GM10266 (cell line): ENCODE data around the gene MYO3B.

Experiments used
- DNase-seq: peaks from one replicate; pipeline ENCODE4 v3.0.0; 2012; ENCODE audit errors: extremely low spot score
- TF ChIP-seq, protein P1 (sequence below): IDR thresholded peaks from 2 replicates; pipeline ENCODE4 v1.5.1; 2012; ENCODE audit warnings: mild to moderate bottlenecking, low read depth; ENCODE audit not compliant: control insufficient read depth, insufficient read depth; ENCODE audit errors: missing control alignments

Gene MYO3B

DNA sequence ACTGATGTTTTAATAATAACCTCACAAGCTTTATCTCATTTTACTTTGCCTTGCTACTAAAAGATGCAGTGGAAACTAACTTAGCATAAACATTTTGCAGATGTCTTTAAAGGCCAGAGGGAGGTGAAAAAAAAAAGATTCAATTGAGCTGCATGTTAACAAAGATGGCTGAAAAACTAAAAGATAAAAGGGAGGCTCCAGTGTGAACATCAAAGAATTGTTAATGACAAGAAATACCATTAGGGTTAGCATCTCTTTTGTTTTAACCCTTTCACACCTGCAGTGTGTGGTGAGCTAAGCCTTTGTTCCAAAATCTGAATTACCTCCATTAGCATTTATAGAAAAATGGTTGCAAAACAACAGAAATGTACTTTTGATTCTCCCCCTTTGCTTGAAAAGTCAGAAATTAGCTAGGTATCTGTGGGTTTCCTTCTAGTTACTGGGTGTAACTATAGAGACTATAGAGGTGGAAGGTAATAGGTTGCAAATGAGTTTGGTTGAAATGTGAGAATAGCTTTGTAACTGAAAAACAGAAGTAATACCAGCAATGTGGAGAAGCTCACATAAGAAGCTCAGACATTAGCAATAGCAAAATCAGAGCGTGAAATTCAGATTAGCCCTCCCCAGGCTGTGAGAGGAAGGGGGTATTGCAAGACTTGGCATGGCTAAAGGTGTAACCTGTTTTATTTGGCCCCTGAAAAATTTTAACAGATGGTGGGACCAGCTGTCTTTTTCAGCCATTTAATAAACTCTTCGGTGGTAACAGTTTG, 502.4 kb downstream of the MYO3B start:
- DNase-seq: peak; percentile 20
- TF ChIP-seq, protein P1, sequence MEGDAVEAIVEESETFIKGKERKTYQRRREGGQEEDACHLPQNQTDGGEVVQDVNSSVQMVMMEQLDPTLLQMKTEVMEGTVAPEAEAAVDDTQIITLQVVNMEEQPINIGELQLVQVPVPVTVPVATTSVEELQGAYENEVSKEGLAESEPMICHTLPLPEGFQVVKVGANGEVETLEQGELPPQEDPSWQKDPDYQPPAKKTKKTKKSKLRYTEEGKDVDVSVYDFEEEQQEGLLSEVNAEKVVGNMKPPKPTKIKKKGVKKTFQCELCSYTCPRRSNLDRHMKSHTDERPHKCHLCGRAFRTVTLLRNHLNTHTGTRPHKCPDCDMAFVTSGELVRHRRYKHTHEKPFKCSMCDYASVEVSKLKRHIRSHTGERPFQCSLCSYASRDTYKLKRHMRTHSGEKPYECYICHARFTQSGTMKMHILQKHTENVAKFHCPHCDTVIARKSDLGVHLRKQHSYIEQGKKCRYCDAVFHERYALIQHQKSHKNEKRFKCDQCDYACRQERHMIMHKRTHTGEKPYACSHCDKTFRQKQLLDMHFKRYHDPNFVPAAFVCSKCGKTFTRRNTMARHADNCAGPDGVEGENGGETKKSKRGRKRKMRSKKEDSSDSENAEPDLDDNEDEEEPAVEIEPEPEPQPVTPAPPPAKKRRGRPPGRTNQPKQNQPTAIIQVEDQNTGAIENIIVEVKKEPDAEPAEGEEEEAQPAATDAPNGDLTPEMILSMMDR: no peak

DNA sequence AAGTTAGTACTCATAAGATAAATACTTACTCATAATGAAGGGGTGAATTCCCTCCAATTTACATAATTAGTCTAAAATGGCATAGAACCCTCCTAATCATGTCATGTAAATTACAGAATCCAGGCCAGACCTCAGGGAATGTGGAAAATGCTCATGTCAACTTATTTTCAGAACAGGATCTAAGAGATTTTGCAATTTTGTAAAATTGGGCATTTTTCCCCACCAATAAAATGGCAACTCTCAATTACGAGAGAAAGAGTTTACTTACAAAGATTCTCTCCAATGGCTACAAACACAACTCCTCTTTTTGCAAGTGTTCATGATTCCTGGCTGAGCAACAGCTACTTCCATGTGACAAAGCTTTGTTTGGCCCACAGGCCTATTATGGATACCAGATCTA, 503.4 kb downstream of the MYO3B start:
- no peak for DNase-seq
- TF ChIP-seq, protein P1: no peak

DNA sequence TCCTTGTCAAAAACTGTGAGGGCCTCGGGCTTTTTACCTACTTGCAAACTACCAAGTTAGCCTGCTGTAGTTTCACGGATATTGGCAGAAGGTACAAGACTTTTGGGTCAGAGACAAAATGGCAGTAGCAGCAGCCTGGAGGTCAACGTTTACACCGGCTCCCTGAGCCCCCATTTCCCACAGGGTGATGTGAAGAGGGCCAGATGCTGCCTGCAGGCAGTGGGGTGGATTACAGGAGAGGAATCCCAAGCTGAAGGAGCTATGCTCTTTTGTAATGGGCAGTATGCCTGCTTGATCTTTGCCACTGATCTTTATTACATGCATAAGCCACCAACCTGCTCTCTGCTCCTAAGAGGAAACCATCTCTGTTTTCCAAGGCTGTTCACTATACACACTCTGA, 507.6 kb downstream of the MYO3B start:
- TF ChIP-seq, protein P1: no peak
- no peak for DNase-seq

DNA sequence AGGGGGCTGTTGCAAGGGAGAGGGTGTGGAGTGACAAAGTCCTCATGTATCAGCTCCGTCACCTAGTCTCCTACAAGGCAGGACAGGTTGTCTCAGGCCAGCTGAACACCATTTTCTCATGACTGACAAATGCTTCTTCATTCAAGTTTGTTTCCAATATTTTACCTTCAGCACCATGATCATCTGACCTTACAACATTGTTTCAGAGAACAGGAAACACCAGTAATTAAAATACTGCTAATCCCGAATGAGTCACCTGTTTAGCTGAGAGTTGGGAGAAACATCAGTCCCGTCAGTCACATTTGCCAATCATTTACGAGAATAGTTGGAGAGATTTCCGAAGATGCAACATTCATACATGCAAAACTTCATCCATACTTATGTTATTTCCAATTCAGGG, 511.5 kb downstream of the MYO3B start:
- TF ChIP-seq, protein P1: no peak
- no peak for DNase-seq

DNA sequence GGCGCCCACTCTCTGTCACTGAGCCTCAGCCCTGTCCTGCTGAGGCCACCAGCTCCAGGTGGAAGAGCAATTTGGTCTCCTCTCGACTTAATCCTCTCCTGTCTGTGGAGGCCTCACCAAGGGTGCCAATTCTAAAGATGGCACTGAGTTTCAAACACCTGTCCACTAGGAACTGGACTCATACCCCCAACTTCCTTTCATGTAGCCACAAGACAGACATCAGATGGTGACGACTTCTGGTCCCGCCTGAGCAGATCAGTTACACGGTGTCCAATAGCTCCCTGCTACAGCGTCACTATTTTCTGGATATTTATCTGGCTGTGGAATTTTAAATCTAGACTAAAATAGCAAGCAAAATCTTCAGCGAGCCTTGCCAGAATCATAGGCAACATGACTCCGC, 512.7 kb downstream of the MYO3B start:
- DNase-seq: no peak
- TF ChIP-seq, protein P1: no peak

DNA sequence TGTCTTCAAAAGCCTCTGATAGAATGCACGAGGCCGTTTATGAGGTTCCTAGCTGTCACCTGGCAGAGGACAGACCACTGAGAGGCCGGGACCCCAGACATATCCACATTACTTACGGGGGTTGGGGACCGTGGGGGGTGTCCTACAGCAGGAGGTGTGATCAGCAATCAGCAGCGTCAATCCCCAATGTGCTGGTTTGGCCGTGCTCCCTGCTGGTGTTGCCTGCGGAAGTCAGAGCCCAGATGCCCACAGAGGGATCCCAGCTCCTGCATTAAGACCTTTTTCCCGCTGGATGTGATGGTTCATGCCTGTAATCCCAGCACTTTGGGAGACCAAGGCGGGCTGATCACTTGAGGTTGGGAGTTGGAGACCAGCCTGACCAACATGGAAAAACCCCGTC, 516.4 kb downstream of the MYO3B start:
- TF ChIP-seq, protein P1: no peak
- DNase-seq: no peak
